OCI-LY7 (cell line): ENCODE results near the gene KCNA1. TPM values are rescaled to one million over a fixed set of nuclear protein-coding genes. Genes with fewer than 3 reads are reported as not detected.

Experiments
- BruUV-seq: library from RNA; stranded (reverse); fragments of 400-500 nt; replicated peaks from 2 replicates; lab custom pipeline; 2021; lab: Mats Ljungman, UMichigan
- CTCF ChIA-PET: fragments of 300-600 bp; sonication (Branson Sonifier 250); formaldehyde crosslinking; loops from one replicate; lab custom pipeline; 2022; ENCODE audit warnings: antibody characterized with exemption; ENCODE audit not compliant: unreplicated experiment; lab: Charles Lee
- POLR2A ChIA-PET: fragments of 300-600 bp; sonication (Branson Sonifier 250); formaldehyde crosslinking; loops from one replicate; lab custom pipeline; 2022; ENCODE audit warnings: antibody characterized with exemption; lab: Charles Lee
- DNase-seq: peaks from one replicate; pipeline ENCODE4 v3.0.0-alpha.2; 2015; ENCODE audit warnings: low spot score
- H2AFZ ChIP-seq: fragments of 200-600 bp; sonication (generic), shearing (Covaris generic); 2 replicates; pipeline ENCODE4 v1.6.1; 2014; ENCODE audit warnings: mild to moderate bottlenecking, antibody characterized with exemption, low read length, moderate library complexity
- H3K27ac ChIP-seq: fragments of 200-600 bp; sonication (generic); 2 replicates; pipeline ENCODE4 v1.5.1; 2014; ENCODE audit warnings: mixed run types, low read depth, mild to moderate bottlenecking, moderate library complexity, low read length, inconsistent platforms; ENCODE audit not compliant: poor library complexity, severe bottlenecking
- H3K36me3 ChIP-seq: fragments of 200-600 bp; sonication (generic); 2 replicates; pipeline ENCODE4 v1.6.1; 2014; ENCODE audit warnings: mild to moderate bottlenecking, antibody characterized with exemption, low read length, moderate library complexity, mixed read lengths; ENCODE audit not compliant: insufficient read depth
- H3K4me1 ChIP-seq: fragments of 200-600 bp; sonication (generic); 2 replicates; pipeline ENCODE4 v1.5.1; 2014; ENCODE audit warnings: mild to moderate bottlenecking, low read length; ENCODE audit not compliant: insufficient read depth, poor library complexity, severe bottlenecking
- H3K4me2 ChIP-seq: fragments of 200-600 bp; sonication (generic); 2 replicates; pipeline ENCODE4 v1.6.1; 2014; ENCODE audit warnings: mild to moderate bottlenecking, low read length
- H3K4me3 ChIP-seq: fragments of 200-600 bp; sonication (generic); 2 replicates; pipeline ENCODE4 v1.5.1; 2014; ENCODE audit warnings: mild to moderate bottlenecking, low read depth, low read length; ENCODE audit not compliant: poor library complexity, severe bottlenecking
- H3K79me2 ChIP-seq: fragments of 200-600 bp; sonication (generic); 2 replicates; pipeline ENCODE4 v1.6.1; 2016; ENCODE audit warnings: low read depth, mild to moderate bottlenecking, low read length, moderate library complexity, mixed read lengths; ENCODE audit not compliant: insufficient read depth
- H3K9me2 ChIP-seq: fragments of 200-600 bp; sonication (generic); 2 replicates; pipeline ENCODE4 v1.6.1; 2016; ENCODE audit warnings: mild to moderate bottlenecking, low read length, mixed read lengths; ENCODE audit not compliant: insufficient read depth
- H3K9me3 ChIP-seq: fragments of 200-600 bp; sonication (generic); 2 replicates; pipeline ENCODE4 v1.6.1; 2014; ENCODE audit warnings: mild to moderate bottlenecking, mixed run types, low read length, mixed read lengths
- H4K20me1 ChIP-seq: fragments of 200-600 bp; sonication (generic); 2 replicates; pipeline ENCODE4 v1.6.1; 2014; ENCODE audit warnings: mild to moderate bottlenecking, antibody characterized with exemption, low read length, moderate library complexity, mixed read lengths; ENCODE audit not compliant: insufficient read depth
- EZH2phosphoT487 ChIP-seq: fragments of 200-600 bp; sonication (generic); IDR thresholded peaks from 2 replicates; pipeline ENCODE4 v1.6.1; 2018; ENCODE audit warnings: low read depth, borderline replicate concordance, mild to moderate bottlenecking, mixed run types, antibody characterized with exemption, low read length, moderate library complexity, mixed read lengths
- intact Hi-C: fragments of 100-400 bp; cut with micrococcal nuclease; formaldehyde crosslinking; loops from one replicate; pipeline ENCODE4 v1.10.0; 2022; ENCODE audit not compliant: unreplicated experiment
- total RNA-seq, 2 experiments: library from RNA; depleted of rRNA in 1 of 2; stranded (reverse); fragments of >200 nt in 1 of 2; shearing (Covaris generic) in 1 of 2; gene quantifications; 2 replicates each; pipeline ENCODE4 v1.2.3, GENCODE V29; 2014 to 2022
- TF ChIP-seq, protein P1 (sequence below): fragments of 200-600 bp; sonication (generic); conservative IDR thresholded peaks from 2 replicates; pipeline ENCODE4 v1.5.1; 2014; ENCODE audit warnings: mild to moderate bottlenecking, antibody characterized with exemption, low read length, moderate library complexity, mixed read lengths

The KCNA1 gene
- total RNA-seq, 2 experiments from 2014 or later, result not detected

DNA sequence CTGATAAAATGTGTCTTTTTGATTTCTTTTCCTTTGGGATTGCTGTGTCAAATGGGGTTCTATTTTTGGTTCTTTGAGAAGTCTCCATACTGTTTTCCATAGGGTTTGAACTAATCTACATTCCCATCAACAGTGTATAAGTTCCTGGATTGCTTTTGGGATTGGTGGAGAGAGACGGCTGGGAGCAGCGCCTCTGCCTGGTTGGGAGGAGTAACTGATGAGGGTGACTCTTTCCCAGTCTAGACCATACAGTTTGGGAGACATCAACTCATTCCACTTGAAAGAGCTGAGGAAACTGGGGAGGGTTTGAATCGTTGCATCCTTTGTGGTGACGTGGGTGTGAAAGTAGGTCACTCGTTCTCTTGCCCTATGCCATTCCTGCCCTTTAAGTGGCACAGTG, 42.3 kb upstream of the KCNA1 start:
- POLR2A ChIA-PET, result no interaction called here

GRCh38 chr12:4870423-4870822, 39.3 kb upstream of the KCNA1 start:
- no peak overlapping the region for H3K4me3 ChIP-seq
- no peaks in the 10 kb centered on the region for H4K20me1 ChIP-seq
- no TSS peak for BruUV-seq
- H3K79me2 ChIP-seq, result no peaks in the 10 kb centered on the region
- no peak for TF ChIP-seq EZH2phosphoT487
- TF ChIP-seq, protein P1, sequence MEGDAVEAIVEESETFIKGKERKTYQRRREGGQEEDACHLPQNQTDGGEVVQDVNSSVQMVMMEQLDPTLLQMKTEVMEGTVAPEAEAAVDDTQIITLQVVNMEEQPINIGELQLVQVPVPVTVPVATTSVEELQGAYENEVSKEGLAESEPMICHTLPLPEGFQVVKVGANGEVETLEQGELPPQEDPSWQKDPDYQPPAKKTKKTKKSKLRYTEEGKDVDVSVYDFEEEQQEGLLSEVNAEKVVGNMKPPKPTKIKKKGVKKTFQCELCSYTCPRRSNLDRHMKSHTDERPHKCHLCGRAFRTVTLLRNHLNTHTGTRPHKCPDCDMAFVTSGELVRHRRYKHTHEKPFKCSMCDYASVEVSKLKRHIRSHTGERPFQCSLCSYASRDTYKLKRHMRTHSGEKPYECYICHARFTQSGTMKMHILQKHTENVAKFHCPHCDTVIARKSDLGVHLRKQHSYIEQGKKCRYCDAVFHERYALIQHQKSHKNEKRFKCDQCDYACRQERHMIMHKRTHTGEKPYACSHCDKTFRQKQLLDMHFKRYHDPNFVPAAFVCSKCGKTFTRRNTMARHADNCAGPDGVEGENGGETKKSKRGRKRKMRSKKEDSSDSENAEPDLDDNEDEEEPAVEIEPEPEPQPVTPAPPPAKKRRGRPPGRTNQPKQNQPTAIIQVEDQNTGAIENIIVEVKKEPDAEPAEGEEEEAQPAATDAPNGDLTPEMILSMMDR, result no peak
- DNase-seq, result no peak
- no peaks in the 10 kb centered on the region for H3K9me2 ChIP-seq
- H3K4me2 ChIP-seq, result no peak overlapping the region
- CTCF ChIA-PET, result no interaction called here
- H3K9me3 ChIP-seq, result no peaks in the 10 kb centered on the region
- no peak overlapping the region for H2AFZ ChIP-seq
- POLR2A ChIA-PET, result interaction anchor here (0.6 to 0.7 kb wide), 2 partner anchors 333 to 548 kb away, joined by 3 read pairs; no protein-coding TSS in a partner anchor
- no peak overlapping the region for H3K27ac ChIP-seq
- intact Hi-C loops, result no loop called here
- H3K4me1 ChIP-seq, result no peaks in the 10 kb centered on the region
- H3K36me3 ChIP-seq, result no peaks in the 10 kb centered on the region

More for the DNA sequence above, 42.3 kb upstream of the KCNA1 start:
- H3K4me1 ChIP-seq, result no peaks in the 10 kb centered on the region
- no peak for TF ChIP-seq EZH2phosphoT487
- TF ChIP-seq, protein P1, result no peak
- CTCF ChIA-PET, result no interaction called here
- H3K27ac ChIP-seq, result no peak overlapping the region
- BruUV-seq, result no TSS peak
- no peaks in the 10 kb centered on the region for H3K79me2 ChIP-seq
- H3K36me3 ChIP-seq, result no peaks in the 10 kb centered on the region
- H3K9me2 ChIP-seq, result no peaks in the 10 kb centered on the region
- no peak overlapping the region for H3K4me2 ChIP-seq
- no peak overlapping the region for H2AFZ ChIP-seq
- no peaks in the 10 kb centered on the region for H4K20me1 ChIP-seq
- intact Hi-C loops, result no loop called here
- no peaks in the 10 kb centered on the region for H3K9me3 ChIP-seq
- H3K4me3 ChIP-seq, result no peak overlapping the region
- no peak for DNase-seq

- Histone ChIP-seq H3K9me2 (no peaks in the 10 kb centered on the region), H3K4me2 (no peak overlapping the region), H4K20me1 (no peaks in the 10 kb centered on the region), H3K79me2 (no peaks in the 10 kb centered on the region), H3K4me3 (no peak overlapping the region), H3K36me3 (no peaks in the 10 kb centered on the region), H3K27ac (no peak overlapping the region), H3K4me1 (no peaks in the 10 kb centered on the region), H2AFZ (no peak overlapping the region), H3K9me3 (no peaks in the 10 kb centered on the region)
- ChIA-PET CTCF (interaction anchor here (0.5 kb wide), 1 partner anchor 103 kb away, joined by 10 read pairs; no protein-coding TSS in a partner anchor), POLR2A (no interaction called here)
- TF ChIP-seq, protein P1, result no peak
- TF ChIP-seq EZH2phosphoT487, result no peak
- intact Hi-C loops, result no loop called here
- BruUV-seq, result no TSS peak
- no peak for DNase-seq
Observed at GRCh38 chr12:4871514-4871913, 38.2 kb upstream of the KCNA1 start.
